CD14-positive monocyte (primary cell): ENCODE results near the gene ZNF101. TPM values are rescaled to one million over a fixed set of nuclear protein-coding genes. Genes with fewer than 3 reads are reported as not detected.

Experiments
- DNase-seq, 3 donors: peaks; one replicate each; pipeline ENCODE4 v3.0.0-alpha.2; 2011 to 2022
- H2AFZ ChIP-seq: 2 replicates; pipeline ENCODE4 v1.6.0; 2012; ENCODE audit warnings: mild to moderate bottlenecking, low read depth, low read length, inconsistent platforms; ENCODE audit not compliant: insufficient read depth, poor library complexity, severe bottlenecking
- H3K27ac ChIP-seq, 2 donors: 1 replicate in 1 of 2; 2 replicates in 1 of 2; pipeline ENCODE4 v1.5.1; 2012 to 2013; ENCODE audit warnings: low read length in 2 of 2, control low read depth in 1 of 2, inconsistent platforms in 1 of 2, low read depth in 1 of 2, mild to moderate bottlenecking in 1 of 2
- H3K27me3 ChIP-seq, 2 donors: one replicate each; pipeline versions ENCODE4 v1.6.0 to v1.6.1; 2011 to 2013; ENCODE audit warnings: low read length in 2 of 2; ENCODE audit not compliant: control insufficient read depth in 2 of 2, insufficient read depth in 2 of 2
- H3K36me3 ChIP-seq, 2 donors: replicated peaks in 1 of 2; 1 replicate in 1 of 2; 2 replicates in 1 of 2; pipeline versions ENCODE4 v1.5.1 to v1.6.1; 2012 to 2013; ENCODE audit warnings: low read length in 2 of 2, control low read depth in 1 of 2, inconsistent platforms in 1 of 2, mild to moderate bottlenecking in 1 of 2; ENCODE audit not compliant: insufficient read depth in 2 of 2, control insufficient read depth in 1 of 2
- H3K4me1 ChIP-seq, 2 donors: 1 replicate in 1 of 2; 2 replicates in 1 of 2; pipeline versions ENCODE4 v1.5.1 to v1.6.1; 2012 to 2013; ENCODE audit warnings: low read length in 2 of 2, control low read depth in 1 of 2, inconsistent platforms in 1 of 2, mild to moderate bottlenecking in 1 of 2, moderate library complexity in 1 of 2; ENCODE audit not compliant: insufficient read depth in 2 of 2, control insufficient read depth in 1 of 2
- H3K4me2 ChIP-seq: replicated peaks from 2 replicates; pipeline ENCODE3; 2012; ENCODE audit warnings: low read length, moderate library complexity, mild to moderate bottlenecking; ENCODE audit not compliant: poor library complexity, severe bottlenecking; ENCODE audit errors: extremely low read depth
- H3K4me3 ChIP-seq, 3 experiments: fragments of 200-600 bp in 1 of 3; sonication (generic) in 1 of 3; replicated peaks in 1 of 3; 1 replicate in 2 of 3; 2 replicates in 1 of 3; pipeline ENCODE4 v1.5.1; 2011 to 2013; ENCODE audit warnings: low read length in 3 of 3, mild to moderate bottlenecking in 3 of 3, control low read depth in 2 of 3, low read depth in 2 of 3, inconsistent platforms in 1 of 3, moderate library complexity in 1 of 3
- H3K79me2 ChIP-seq: 2 replicates; pipeline ENCODE4 v1.6.0; 2012; ENCODE audit warnings: mild to moderate bottlenecking, control low read depth, inconsistent platforms, low read length, moderate library complexity; ENCODE audit not compliant: insufficient read depth
- H3K9ac ChIP-seq: 2 replicates; pipeline ENCODE4 v1.6.0; 2017; ENCODE audit warnings: low read length, mild to moderate bottlenecking; ENCODE audit not compliant: insufficient read depth, poor library complexity, severe bottlenecking
- H3K9me3 ChIP-seq, 2 donors: replicated peaks in 1 of 2; 1 replicate in 1 of 2; 2 replicates in 1 of 2; pipeline versions ENCODE4 v1.5.1 to v1.6.1; 2012 to 2013; ENCODE audit warnings: low read length in 2 of 2, control low read depth in 1 of 2; ENCODE audit not compliant: control insufficient read depth in 1 of 2, insufficient read depth in 1 of 2
- H4K20me1 ChIP-seq: 2 replicates; pipeline ENCODE4 v1.6.0; 2012; ENCODE audit warnings: mild to moderate bottlenecking, low read length, control low read depth, moderate library complexity; ENCODE audit not compliant: insufficient read depth
- H3K27ac Mint-ChIP-seq, 7 donors: one replicate each; pipeline ENCODE4 v1.8.0; 2020; ENCODE audit warnings: mild to moderate bottlenecking in 7 of 7, mixed read lengths in 7 of 7, moderate library complexity in 6 of 7, inconsistent platforms in 2 of 7
- H3K27me3 Mint-ChIP-seq, 3 donors: one replicate each; pipeline ENCODE4 v1.8.0; 2021 to 2022; ENCODE audit warnings: low read depth in 3 of 3, mild to moderate bottlenecking in 3 of 3, mixed read lengths in 3 of 3, moderate library complexity in 3 of 3, inconsistent platforms in 1 of 3
- H3K36me3 Mint-ChIP-seq, 2 donors: one replicate each; pipeline ENCODE4 v1.8.0; 2020; ENCODE audit warnings: mixed read lengths in 2 of 2, inconsistent platforms in 1 of 2, mild to moderate bottlenecking in 1 of 2
- H3K4me1 Mint-ChIP-seq: one replicate; pipeline ENCODE4 v1.8.0; 2020; ENCODE audit warnings: mild to moderate bottlenecking, mixed read lengths
- H3K4me3 Mint-ChIP-seq, 2 donors: one replicate each; pipeline ENCODE4 v1.8.0; 2020; ENCODE audit warnings: mild to moderate bottlenecking in 2 of 2, mixed read lengths in 2 of 2, moderate library complexity in 1 of 2
- H3K9me3 Mint-ChIP-seq, 7 donors: one replicate each; pipeline ENCODE4 v1.8.0; 2020 to 2022; ENCODE audit warnings: mixed read lengths in 7 of 7, mild to moderate bottlenecking in 6 of 7, moderate library complexity in 6 of 7, inconsistent platforms in 2 of 7
- WGBS: methylation state at CpG from one replicate; pipeline ENCODE4 v1.1.5; 2013; ENCODE audit warnings: missing lambda C conversion rate; ENCODE audit not compliant: insufficient coverage; 5-methylcytosine and 5-hydroxymethylcytosine counted together
- intact Hi-C, 2 donors: fragments of 100-400 bp; cut with micrococcal nuclease; formaldehyde crosslinking; loops; one replicate each; pipeline versions ENCODE4 v1.15.0 to v1.15.1; 2023
- polyA plus RNA-seq, 3 donors: library from polyadenylated mRNA; depleted of rRNA in 1 of 3; unstranded in 2 of 3; stranded (reverse) in 1 of 3; fragments of 300-500 nt in 2 of 3; fragments of >200 nt in 1 of 3; fragmentation: Illumina TruSeq in 2 of 3; gene quantifications; 1 replicate in 2 of 3; 2 replicates in 1 of 3; pipeline ENCODE4 v1.2.3, GENCODE V29; 2012 to 2021
- TF ChIP-seq, protein P1 (sequence below): fragments of 200-600 bp; IDR thresholded peaks from one replicate; pipeline ENCODE4 v1.8.0; 2022; ENCODE audit warnings: antibody characterized with exemption, mild to moderate bottlenecking

ZNF101 gene
- polyA plus RNA-seq, 3 donors: 4.5 to 8.4 (median 5.5) TPM

DNA sequence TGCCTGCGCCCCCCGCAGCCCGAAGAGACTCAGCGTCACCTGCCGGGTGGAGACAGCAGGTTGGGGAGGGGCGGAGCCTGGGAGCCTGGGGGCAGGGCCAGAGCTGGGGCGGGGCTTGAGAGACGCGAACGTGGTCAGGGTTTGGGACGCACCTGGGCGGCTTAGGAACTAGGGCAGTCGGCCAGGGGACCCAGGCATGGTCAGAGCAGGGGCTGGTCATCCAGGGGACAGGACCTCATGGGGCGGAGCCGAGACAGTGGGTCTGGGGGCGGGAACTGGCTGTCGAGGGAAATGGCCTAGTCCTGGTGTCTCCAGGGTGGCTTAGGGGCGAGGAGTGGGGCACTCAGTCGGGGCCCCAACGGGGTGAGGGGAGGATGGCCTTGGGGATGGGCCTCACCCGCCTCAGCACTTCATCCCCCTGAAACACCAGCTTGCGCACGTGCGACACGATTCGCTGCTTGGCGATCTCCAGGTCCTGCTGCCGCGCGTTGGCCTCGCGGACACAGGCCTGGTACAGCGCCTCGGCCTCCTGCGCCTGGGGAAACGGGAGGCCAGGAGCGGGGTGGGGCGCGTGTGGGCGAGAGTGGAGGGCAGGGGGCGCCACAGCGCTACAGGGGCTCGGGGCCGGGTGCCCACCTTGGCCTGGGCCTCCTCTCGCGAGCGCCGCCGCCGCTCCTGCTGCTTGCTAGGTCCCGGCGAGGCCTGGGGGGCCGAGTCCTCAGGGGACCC is 31.0 kb upstream of the ZNF101 start:
- H3K79me2 ChIP-seq: peaks cover 64% of the 10 kb centered on the region
- no peak overlapping the region for H3K4me2 ChIP-seq
- Mint-ChIP-seq H3K27me3 (peaks cover 0 to 2% (median 1%) of the 10 kb centered on the region in 3 donors), H3K4me3 (no peak overlapping the region), H3K27ac (no peak overlapping the region), H3K4me1 (peaks cover 22% of the 10 kb centered on the region), H3K9me3 (no peaks in the 10 kb centered on the region), H3K36me3 (peaks cover 62 to 89% of the 10 kb centered on the region in 2 donors)
- no peak overlapping the region for H3K27ac ChIP-seq
- H3K9me3 ChIP-seq: no peaks in the 10 kb centered on the region
- H3K4me3 ChIP-seq: no peak overlapping the region
- peaks cover 77 to 92% of the 10 kb centered on the region in 2 donors for H3K36me3 ChIP-seq
- TF ChIP-seq, protein P1, sequence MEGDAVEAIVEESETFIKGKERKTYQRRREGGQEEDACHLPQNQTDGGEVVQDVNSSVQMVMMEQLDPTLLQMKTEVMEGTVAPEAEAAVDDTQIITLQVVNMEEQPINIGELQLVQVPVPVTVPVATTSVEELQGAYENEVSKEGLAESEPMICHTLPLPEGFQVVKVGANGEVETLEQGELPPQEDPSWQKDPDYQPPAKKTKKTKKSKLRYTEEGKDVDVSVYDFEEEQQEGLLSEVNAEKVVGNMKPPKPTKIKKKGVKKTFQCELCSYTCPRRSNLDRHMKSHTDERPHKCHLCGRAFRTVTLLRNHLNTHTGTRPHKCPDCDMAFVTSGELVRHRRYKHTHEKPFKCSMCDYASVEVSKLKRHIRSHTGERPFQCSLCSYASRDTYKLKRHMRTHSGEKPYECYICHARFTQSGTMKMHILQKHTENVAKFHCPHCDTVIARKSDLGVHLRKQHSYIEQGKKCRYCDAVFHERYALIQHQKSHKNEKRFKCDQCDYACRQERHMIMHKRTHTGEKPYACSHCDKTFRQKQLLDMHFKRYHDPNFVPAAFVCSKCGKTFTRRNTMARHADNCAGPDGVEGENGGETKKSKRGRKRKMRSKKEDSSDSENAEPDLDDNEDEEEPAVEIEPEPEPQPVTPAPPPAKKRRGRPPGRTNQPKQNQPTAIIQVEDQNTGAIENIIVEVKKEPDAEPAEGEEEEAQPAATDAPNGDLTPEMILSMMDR: no peak
- intact Hi-C loops: no loop called here
- peaks cover 27 to 30% of the 10 kb centered on the region in 2 donors for H3K4me1 ChIP-seq
- no peaks in the 10 kb centered on the region for H3K27me3 ChIP-seq
- DNase-seq: no peak
- peaks cover 92% of the 10 kb centered on the region for H4K20me1 ChIP-seq
- H2AFZ ChIP-seq: no peak overlapping the region
- 96% methylated on average over 43 of the region's 53 CpGs for WGBS
- no peak overlapping the region for H3K9ac ChIP-seq

DNA sequence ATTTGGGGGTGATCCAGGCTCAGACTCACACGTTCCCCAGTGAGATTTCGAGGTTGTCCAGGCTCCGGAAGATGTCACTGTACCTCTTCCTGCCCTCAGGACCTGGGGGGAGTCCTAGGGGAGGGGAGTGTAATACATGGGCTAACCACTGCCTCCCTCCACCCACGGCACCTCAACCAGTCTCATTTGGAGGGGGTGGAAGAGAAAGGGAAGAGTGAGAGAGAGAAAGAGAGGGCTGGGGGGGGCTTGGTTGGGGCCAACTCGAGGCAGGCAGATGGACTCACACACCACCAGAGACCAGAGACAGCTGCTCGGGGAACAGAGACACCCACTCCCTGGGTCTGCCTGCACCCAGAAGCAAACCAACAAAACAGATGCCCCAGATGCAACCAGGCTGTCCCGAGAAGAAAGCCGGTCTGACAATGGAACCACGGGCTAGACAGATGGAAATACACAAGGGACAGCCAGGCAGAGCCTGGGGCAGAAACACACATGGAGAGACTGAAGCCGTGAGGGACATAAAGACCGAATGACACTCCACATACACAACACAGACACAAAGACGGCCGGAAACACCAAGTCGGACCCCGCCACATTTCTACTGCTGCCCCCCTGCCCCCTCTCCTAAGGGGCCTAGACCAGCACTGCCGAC is 26.0 kb upstream of the ZNF101 start:
- DNase-seq: peak in 1 of 3 donors; percentile 17
- WGBS: 1% methylated on average over 11 of the region's 16 CpGs
- no peaks in the 10 kb centered on the region for H3K9me3 Mint-ChIP-seq
- peaks cover 24% of the 10 kb centered on the region for H3K4me1 Mint-ChIP-seq
- H3K4me2 ChIP-seq: peak overlapping the region; percentile 97
- peak overlapping the region; percentile 94 for H3K9ac ChIP-seq
- peak overlapping the region; percentile 99 for H3K4me3 Mint-ChIP-seq
- no peaks in the 10 kb centered on the region for H3K27me3 ChIP-seq
- H3K27me3 Mint-ChIP-seq: peaks cover 0 to 1% (median 0%) of the 10 kb centered on the region in 3 donors
- H3K4me3 ChIP-seq: peak overlapping the region; percentile 80 to 95 (median 94)
- TF ChIP-seq, protein P1: no peak
- H3K79me2 ChIP-seq: peaks cover 52% of the 10 kb centered on the region
- peak overlapping the region; percentile 91 to 98 (median 96) for H3K27ac Mint-ChIP-seq
- peaks cover 62 to 72% of the 10 kb centered on the region in 2 donors for H3K36me3 ChIP-seq
- H3K27ac ChIP-seq: peak overlapping the region; percentile 84 to 95
- H2AFZ ChIP-seq: peak overlapping the region; percentile 82
- intact Hi-C loops: no loop called here
- peaks cover 44% of the 10 kb centered on the region for H4K20me1 ChIP-seq
- peaks cover 46 to 76% of the 10 kb centered on the region in 2 donors for H3K36me3 Mint-ChIP-seq
- no peaks in the 10 kb centered on the region for H3K9me3 ChIP-seq
- H3K4me1 ChIP-seq: peaks cover 32 to 36% of the 10 kb centered on the region in 2 donors
